Heart left ventricle (tissue), 16 donors: ENCODE results near the gene B4GALT7. TPM values are rescaled to one million over a fixed set of nuclear protein-coding genes. Genes with fewer than 3 reads are reported as not detected.
"Not testable (repeated sequence)": the region's sequence is repeated elsewhere in the genome, so short reads cannot be mapped to it uniquely, and the experiment has no call there.

Source experiments
- ATAC-seq, 4 donors: fragments of 200-7000 bp; cut with Tn5 transposase; one replicate each; pipeline ENCODE4 v1.9.1; 2020 to 2022; ENCODE audit warnings: moderate library complexity in 4 of 4, mild to moderate bottlenecking in 3 of 4, moderate number of reproducible peaks in 1 of 4
- DNase-seq, 5 donors: peaks; one replicate each; pipeline ENCODE4 v3.0.0-alpha.2; 2020
- H3K27ac ChIP-seq, 12 donors: fragments of 200-600 bp; sonication (generic) in 4 of 12; one replicate each; pipeline versions ENCODE4 v1.5.0 to v1.8.0; 2016 to 2022; ENCODE audit warnings: mild to moderate bottlenecking in 2 of 12
- H3K27me3 ChIP-seq, 9 donors: fragments of 200-600 bp; sonication (generic) in 2 of 9; one replicate each; pipeline versions ENCODE4 v1.5.1 to v1.8.0; 2016 to 2022; ENCODE audit warnings: mild to moderate bottlenecking in 3 of 9
- H3K36me3 ChIP-seq, 9 donors: fragments of 200-600 bp; sonication (generic) in 2 of 9; one replicate each; pipeline versions ENCODE4 v1.5.0 to v1.8.0; 2018 to 2022; ENCODE audit warnings: mild to moderate bottlenecking in 2 of 9
- H3K4me1 ChIP-seq, 12 donors: fragments of 200-600 bp; sonication (generic) in 4 of 12; one replicate each; pipeline versions ENCODE4 v1.5.0 to v1.8.0; 2016 to 2022; ENCODE audit warnings: mild to moderate bottlenecking in 3 of 12
- H3K4me3 ChIP-seq, 12 donors: fragments of 200-600 bp; sonication (generic) in 4 of 12; one replicate each; pipeline versions ENCODE4 v1.5.0 to v1.8.0; 2017 to 2022; ENCODE audit warnings: mild to moderate bottlenecking in 9 of 12, moderate library complexity in 4 of 12
- H3K9me3 ChIP-seq, 12 donors: fragments of 200-600 bp; sonication (generic) in 4 of 12; one replicate each; pipeline versions ENCODE4 v1.5.0 to v1.8.0; 2016 to 2022; ENCODE audit warnings: mild to moderate bottlenecking in 1 of 12
- WGBS, 4 donors: extraction: QIAGEN DNeasy Blood & Tissue Kit in 2 of 4; methylation state at CpG; one replicate each; pipeline versions ENCODE4 v1.1.5 to v1.1.7; 2013 to 2018; 5-methylcytosine and 5-hydroxymethylcytosine counted together
- intact Hi-C, 10 donors: fragments of 100-400 bp; cut with DNase I; formaldehyde crosslinking; loops; one replicate each; pipeline versions ENCODE4 v1.11.1 to v1.14.2; 2022
- polyA plus RNA-seq, 2 donors: library from polyadenylated mRNA; stranded (reverse); fragments of 200-250 nt; gene quantifications; one replicate each; pipeline ENCODE4 v1.2.3, GENCODE V29; 2013
- total RNA-seq, 9 donors: library from RNA; depleted of rRNA in 2 of 9; stranded (reverse); fragments of >200 nt in 2 of 9; fragmentation: NEBNext Ultra II Directional in 3 of 9; extraction: Animal tissue kit (Norgen Biotek cat#: 25700) in 3 of 9; gene quantifications; one replicate each; pipeline versions ENCODE4 v1.1.0 to v1.2.4, GENCODE V29; 2016 to 2023
- donor health status: ischemic (EF 13 %, LVEDD 7.1; RV severe dilation, severe dysfunction).
- donor health status: healthy with polysubstance abuse.
- donor health status: DM: no; HTN: yes; CAD: no.
- donor health status: DM: no; HTN: no; CAD: no.
- donor health status: ischemic (EF 25% LVEDD 6.9; RV normal size, moderate dysfunction).
- donor health status: ischemic (EF 25% LVEDD 5.7; RV mildly dilated, moderate dysfunction).
- donor health status: healthy.
- donor health status: DM: yes; HTN: yes; CAD: no.
- donor health status: ischemic (EF 35%, LVEDD 5.7; RV mildly dilated, moderate dysfunction).
- donor health status: nonischemic (EF 11% LVEDD 7.7; RV severe dilation, severe dysfunction).
- donor health status: DM: yes; HTN: yes; CAD: no.
- donor health status: PGD.
- donor health status: ischemic (EF 29% LVEDD 5.4; RV normal size, mild dysfunction).
- donor health status: nonischemic (EF 23%, LVEDD 6.1; RV moderate dilation, normal function).

Gene B4GALT7
- total and polyA plus RNA-seq, 11 donors = 10.5 to 24.7 (median 18.4) TPM

DNA sequence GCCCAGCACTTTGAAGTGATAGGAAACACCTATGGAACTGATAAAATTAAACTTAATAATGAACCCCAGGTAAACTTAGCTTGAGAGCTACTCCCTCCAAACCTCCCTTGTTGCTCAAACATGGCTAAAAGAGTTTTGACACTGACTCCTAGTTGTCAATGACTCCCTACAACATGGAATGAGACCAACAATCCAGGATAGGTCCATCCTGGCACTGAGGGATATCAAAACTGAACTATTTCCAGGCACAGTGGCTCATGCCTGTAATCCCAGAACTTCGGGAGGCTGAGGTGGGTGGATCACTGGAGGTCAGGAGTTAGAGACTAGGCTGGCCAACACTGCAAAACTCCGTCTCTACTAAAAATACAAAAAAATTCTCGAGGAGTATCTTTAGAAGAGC lies 58.6 kb downstream of the B4GALT7 start:
- intact Hi-C loops, ATAC-seq: not testable (repeated sequence)
- 51 to 94% (median 89%) methylated on average over 3 of the region's 3 CpGs for WGBS, 4 donors

More for the DNA sequence above, 58.6 kb downstream of the B4GALT7 start:
- not testable (repeated sequence) for H3K4me3 ChIP-seq, H3K27ac ChIP-seq, H3K9me3 ChIP-seq, H3K27me3 ChIP-seq, DNase-seq, H3K36me3 ChIP-seq, H3K4me1 ChIP-seq

Other genes starting within 250 kb of the B4GALT7 start
- 100 to 1,000 TPM in 3 of 9 donors, 10 to 100 TPM in 6; 50.2 to 155 (median 63.6) TPM for gene LMAN2, start 248.5 kb upstream of the B4GALT7 start, total RNA-seq
- gene LMAN2, start 248.5 kb upstream of the B4GALT7 start, polyA plus RNA-seq = 100 to 1,000 TPM in 1 of 2 donors, 10 to 100 TPM in 1; 43.3 to 313 TPM
- 10 to 100 TPM in 1 of 9 donors, 1 to 10 TPM in 8; 1.3 to 10.7 (median 2.9) TPM for gene RGS14, start 242.2 kb upstream of the B4GALT7 start, total RNA-seq
- gene RGS14, start 242.2 kb upstream of the B4GALT7 start, polyA plus RNA-seq = 1 to 10 TPM; 3.7 to 4.9 TPM
- gene SLC34A1, start 215.7 kb upstream of the B4GALT7 start, total RNA-seq = not detected
- gene SLC34A1, start 215.7 kb upstream of the B4GALT7 start, polyA plus RNA-seq = not detected
- gene PFN3, start 199.5 kb upstream of the B4GALT7 start, total RNA-seq = not detected
- gene PFN3, start 199.5 kb upstream of the B4GALT7 start, polyA plus RNA-seq = not detected
- under 1 TPM in 1 of 9 donors, not detected in 8; 0.56 TPM for gene F12, start 190.6 kb upstream of the B4GALT7 start, total RNA-seq
- gene F12, start 190.6 kb upstream of the B4GALT7 start, polyA plus RNA-seq = under 1 TPM in 1 of 2 donors, not detected in 1; 0.29 TPM
- 10 to 100 TPM; 12.8 to 33.2 (median 17.3) TPM for gene GRK6, start 173.5 kb upstream of the B4GALT7 start, total RNA-seq
- 10 to 100 TPM in 1 of 2 donors, 1 to 10 TPM in 1; 6.8 to 29.5 TPM for gene GRK6, start 173.5 kb upstream of the B4GALT7 start, polyA plus RNA-seq
- gene PRR7, start 153.3 kb upstream of the B4GALT7 start, total RNA-seq = 1 to 10 TPM in 8 of 9 donors, under 1 TPM in 1; 0.82 to 5.0 (median 1.8) TPM
- gene PRR7, start 153.3 kb upstream of the B4GALT7 start, polyA plus RNA-seq = 1 to 10 TPM; 1.4 to 1.5 TPM
- gene DBN1, start 126.5 kb upstream of the B4GALT7 start, total RNA-seq = 10 to 100 TPM; 12.3 to 60.7 (median 23.3) TPM
- gene DBN1, start 126.5 kb upstream of the B4GALT7 start, polyA plus RNA-seq = 10 to 100 TPM; 13.2 to 28.1 TPM
- gene PDLIM7, start 102.5 kb upstream of the B4GALT7 start, total RNA-seq = 100 to 1,000 TPM in 1 of 9 donors, 10 to 100 TPM in 8; 36.3 to 124 (median 49.4) TPM
- gene PDLIM7, start 102.5 kb upstream of the B4GALT7 start, polyA plus RNA-seq = 10 to 100 TPM; 89.9 to 95.1 TPM
- 10 to 100 TPM in 1 of 9 donors, 1 to 10 TPM in 7, under 1 TPM in 1; 0.77 to 23.8 (median 2.7) TPM for gene DOK3, start 90.3 kb upstream of the B4GALT7 start, total RNA-seq
- 1 to 10 TPM; 1.1 to 3.0 TPM for gene DOK3, start 90.3 kb upstream of the B4GALT7 start, polyA plus RNA-seq
- 10 to 100 TPM; 24.4 to 53.8 (median 37.7) TPM for gene DDX41, start 83.2 kb upstream of the B4GALT7 start, total RNA-seq
- gene DDX41, start 83.2 kb upstream of the B4GALT7 start, polyA plus RNA-seq = 10 to 100 TPM; 33.0 to 65.4 TPM
- 10 to 100 TPM; 13.1 to 34.4 (median 20.2) TPM for gene FAM193B, start 45.6 kb upstream of the B4GALT7 start, total RNA-seq
- 10 to 100 TPM; 17.4 to 58.9 TPM for gene FAM193B, start 45.6 kb upstream of the B4GALT7 start, polyA plus RNA-seq
- gene TMED9, start 7.9 kb upstream of the B4GALT7 start, total RNA-seq = 100 to 1,000 TPM in 2 of 9 donors, 10 to 100 TPM in 7; 46.2 to 138 (median 77.0) TPM
- gene TMED9, start 7.9 kb upstream of the B4GALT7 start, polyA plus RNA-seq = 100 to 1,000 TPM in 1 of 2 donors, 10 to 100 TPM in 1; 62.8 to 321 TPM
- gene FAM153A, start 182.8 kb downstream of the B4GALT7 start, total RNA-seq = 10 to 100 TPM in 1 of 9 donors, 1 to 10 TPM in 7, not detected in 1; 1.1 to 11.0 (median 2.4) TPM
- gene FAM153A, start 182.8 kb downstream of the B4GALT7 start, polyA plus RNA-seq = 1 to 10 TPM; 2.6 to 3.1 TPM